Activated T-cell treated with anti-CD3 and anti-CD28 coated beads, Interleukin-2, amount 50 U/mL, for 4 hours (primary cell): ENCODE data around the gene PTGDS. TPM values are rescaled to one million over a fixed set of nuclear protein-coding genes. Genes with fewer than 3 reads are reported as not detected.

Experiments
- ATAC-seq, 2 donors: fragments of 200-7000 bp; cut with Tn5 transposase; one replicate each; pipeline ENCODE4 v1.10.0; 2021
- DNase-seq: peaks from one replicate; pipeline ENCODE4 v3.0.0-alpha.2; 2020
- H3K27me3 Mint-ChIP-seq: one replicate; pipeline ENCODE4 v1.8.0; 2021; ENCODE audit warnings: low read depth, mixed read lengths
- H3K36me3 Mint-ChIP-seq: one replicate; pipeline ENCODE4 v1.8.0; 2022; ENCODE audit warnings: mixed read lengths; ENCODE audit not compliant: insufficient read depth
- H3K4me1 Mint-ChIP-seq: one replicate; pipeline ENCODE4 v1.8.0; 2021; ENCODE audit warnings: low read depth, mixed read lengths
- H3K4me3 Mint-ChIP-seq: one replicate; pipeline ENCODE4 v1.8.0; 2021; ENCODE audit warnings: mild to moderate bottlenecking, moderate library complexity, mixed read lengths
- H3K9me3 Mint-ChIP-seq: one replicate; pipeline ENCODE4 v1.8.0; 2021; ENCODE audit warnings: mixed read lengths
- total RNA-seq, 3 donors: library from RNA; stranded (reverse); gene quantifications; one replicate each; pipeline ENCODE4 v1.2.1, GENCODE V29; 2021

Gene PTGDS
- total RNA-seq, 3 donors from 2014 or later = 0.30 to 0.51 TPM; not detected in 1

DNA sequence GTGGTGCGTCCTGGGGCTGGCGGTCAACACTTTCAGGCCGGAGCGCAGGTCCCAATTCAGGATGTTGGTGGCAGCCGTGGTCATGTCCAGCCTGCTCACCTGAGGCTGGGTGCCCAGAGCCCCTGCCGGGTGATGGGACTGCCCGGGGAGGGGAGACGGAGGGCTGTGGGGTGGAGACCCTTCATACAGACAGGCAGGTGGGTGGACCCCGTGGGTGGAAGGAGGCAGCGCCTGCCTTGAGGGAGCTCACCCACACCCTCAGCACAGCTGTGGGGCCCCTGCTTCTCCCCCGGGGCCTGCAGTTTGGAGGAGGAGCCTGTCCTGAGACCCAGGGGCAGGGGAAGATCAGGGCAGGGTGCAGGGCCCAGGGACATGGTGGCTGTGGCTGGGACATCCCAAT lies 6.9 kb upstream of the PTGDS start:
- peaks cover 21% of the 10 kb centered on the region for H3K4me1 Mint-ChIP-seq
- H3K27me3 Mint-ChIP-seq = no peaks in the 10 kb centered on the region
- no peak for DNase-seq
- no peaks in the 10 kb centered on the region for H3K36me3 Mint-ChIP-seq
- H3K9me3 Mint-ChIP-seq = no peaks in the 10 kb centered on the region
- no peak for ATAC-seq
- H3K4me3 Mint-ChIP-seq = no peak overlapping the region

- no peak for DNase-seq
Observed at GRCh38 chr9:136971746-136972145, 5.6 kb upstream of the PTGDS start.

GRCh38 chr9:136972335-136972734 lies 5.0 kb upstream of the PTGDS start:
- H3K27me3 Mint-ChIP-seq = no peaks in the 10 kb centered on the region
- H3K4me3 Mint-ChIP-seq = no peak overlapping the region
- H3K9me3 Mint-ChIP-seq = no peaks in the 10 kb centered on the region
- ATAC-seq (no peak), DNase-seq (no peak)
- H3K4me1 Mint-ChIP-seq = peaks cover 24% of the 10 kb centered on the region
- no peaks in the 10 kb centered on the region for H3K36me3 Mint-ChIP-seq

More at GRCh38 chr9:136971746-136972145, 5.6 kb upstream of the PTGDS start:
- no peak for ATAC-seq
- Mint-ChIP-seq H3K4me3 (no peak overlapping the region), H3K9me3 (no peaks in the 10 kb centered on the region), H3K36me3 (no peaks in the 10 kb centered on the region), H3K4me1 (peaks cover 22% of the 10 kb centered on the region), H3K27me3 (no peaks in the 10 kb centered on the region)

GRCh38 chr9:136972743-136973142 lies 4.6 kb upstream of the PTGDS start:
- H3K9me3 Mint-ChIP-seq = no peaks in the 10 kb centered on the region
- no peaks in the 10 kb centered on the region for H3K36me3 Mint-ChIP-seq
- H3K4me3 Mint-ChIP-seq = no peak overlapping the region
- no peak for DNase-seq
- H3K27me3 Mint-ChIP-seq = no peaks in the 10 kb centered on the region
- H3K4me1 Mint-ChIP-seq = peaks cover 24% of the 10 kb centered on the region
- ATAC-seq = no peak

GRCh38 chr9:136973618-136974617 lies 3.4 kb upstream of the PTGDS start:
- H3K4me1 Mint-ChIP-seq = peaks cover 24% of the 10 kb centered on the region
- no peaks in the 10 kb centered on the region for H3K36me3 Mint-ChIP-seq
- no peaks in the 10 kb centered on the region for H3K27me3 Mint-ChIP-seq
- ATAC-seq (no peak), DNase-seq (no peak)
- no peak overlapping the region for H3K4me3 Mint-ChIP-seq
- no peaks in the 10 kb centered on the region for H3K9me3 Mint-ChIP-seq

DNA sequence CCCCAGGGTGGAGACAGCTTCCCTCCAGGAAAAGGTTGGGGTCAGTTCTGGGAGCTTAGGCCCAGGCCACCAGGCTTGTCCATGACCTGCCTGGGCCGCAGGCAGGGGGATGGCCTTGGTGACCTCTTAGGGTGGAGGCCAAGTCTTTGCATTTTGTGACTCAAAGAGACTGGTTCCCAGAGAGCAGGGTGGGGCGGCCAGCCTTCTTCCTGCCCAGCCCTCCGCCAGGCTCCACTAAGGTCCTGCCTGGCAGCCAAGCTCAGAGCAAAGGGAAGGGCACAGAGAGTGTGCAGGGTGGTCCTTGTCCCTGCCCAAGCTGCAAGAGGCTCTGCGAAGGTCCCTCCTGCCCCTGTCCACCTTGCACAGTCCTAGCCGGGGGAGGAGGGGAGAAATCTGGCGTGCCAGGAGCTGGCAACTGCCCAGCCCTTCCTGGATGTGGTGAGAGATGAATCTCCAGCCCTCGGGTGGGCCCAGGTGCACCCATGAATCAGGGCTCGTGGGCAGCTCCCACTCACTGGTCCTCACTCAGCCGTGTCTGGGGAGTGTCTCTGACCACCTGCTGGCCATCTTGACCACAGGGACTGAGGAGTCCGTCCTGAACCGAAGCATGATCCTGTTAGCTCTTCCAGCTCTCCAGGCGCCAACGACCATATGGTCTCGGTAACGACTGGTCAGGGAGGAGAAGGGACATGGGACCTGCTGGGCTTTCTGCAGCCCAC lies 2.3 kb upstream of the PTGDS start:
- peak overlapping the region; percentile 55 for H3K4me3 Mint-ChIP-seq
- H3K27me3 Mint-ChIP-seq = no peaks in the 10 kb centered on the region
- DNase-seq = no peak
- no peaks in the 10 kb centered on the region for H3K36me3 Mint-ChIP-seq
- no peaks in the 10 kb centered on the region for H3K9me3 Mint-ChIP-seq
- peaks cover 24% of the 10 kb centered on the region for H3K4me1 Mint-ChIP-seq
- no peak for ATAC-seq

GRCh38 chr9:136975644-136976043 lies 1.7 kb upstream of the PTGDS start:
- Mint-ChIP-seq H3K4me3 (peak overlapping the region; percentile 55), H3K9me3 (no peaks in the 10 kb centered on the region), H3K27me3 (no peaks in the 10 kb centered on the region), H3K4me1 (peaks cover 24% of the 10 kb centered on the region), H3K36me3 (no peaks in the 10 kb centered on the region)
- peak in 1 of 2 donors; percentile 24 for ATAC-seq
- DNase-seq = no peak

GRCh38 chr9:136977649-136978072 lies 357 bp downstream of the PTGDS start:
- Mint-ChIP-seq H3K4me1 (peaks cover 24% of the 10 kb centered on the region), H3K36me3 (no peaks in the 10 kb centered on the region), H3K27me3 (peaks cover under 1% of the 10 kb centered on the region), H3K4me3 (no peak overlapping the region), H3K9me3 (no peaks in the 10 kb centered on the region)
- DNase-seq = no peak
- ATAC-seq = no peak

DNA sequence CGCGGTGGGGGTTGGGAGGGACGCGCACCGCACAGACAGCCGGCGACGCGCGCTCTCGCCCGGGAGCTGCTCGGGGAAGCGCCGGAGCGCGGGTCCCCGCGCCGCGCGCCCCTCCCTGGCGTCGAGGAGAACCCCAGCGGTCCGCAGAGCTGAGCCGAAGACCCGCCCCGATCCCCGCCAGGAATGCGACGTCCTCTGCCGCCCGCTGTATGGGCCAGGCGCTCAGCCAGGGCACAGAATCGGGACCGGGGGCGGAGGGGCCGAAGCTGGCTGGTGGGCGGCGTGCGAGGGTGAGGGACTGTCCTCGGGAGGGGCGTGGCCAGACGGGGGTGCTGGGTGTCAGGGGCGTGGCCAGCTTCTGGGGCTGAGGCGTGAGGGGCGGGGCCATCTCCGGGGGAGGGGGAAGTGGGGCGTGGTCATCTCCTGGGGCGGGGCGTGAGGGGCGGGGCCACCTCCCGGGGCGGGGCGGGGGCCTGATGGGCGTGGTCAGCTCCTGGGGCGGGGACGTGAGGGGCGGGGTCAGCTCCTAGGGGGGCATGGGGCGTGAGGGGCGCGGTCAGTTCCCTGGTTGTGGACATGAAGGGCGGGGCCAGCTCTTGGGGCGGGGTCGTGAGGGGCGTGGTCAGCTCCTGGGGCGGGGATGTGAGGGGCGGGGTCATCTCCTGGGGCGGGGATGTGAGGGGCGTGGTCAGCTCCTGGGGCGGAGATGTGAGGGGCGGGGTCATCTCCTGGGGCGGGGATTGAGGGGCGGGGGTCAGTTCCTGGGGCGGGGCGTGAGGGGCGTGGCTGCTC lies 965 bp downstream of the PTGDS start:
- Mint-ChIP-seq H3K27me3 (peaks cover 6% of the 10 kb centered on the region), H3K9me3 (no peaks in the 10 kb centered on the region)
- peak; percentile 46 to 48 for ATAC-seq

DNA sequence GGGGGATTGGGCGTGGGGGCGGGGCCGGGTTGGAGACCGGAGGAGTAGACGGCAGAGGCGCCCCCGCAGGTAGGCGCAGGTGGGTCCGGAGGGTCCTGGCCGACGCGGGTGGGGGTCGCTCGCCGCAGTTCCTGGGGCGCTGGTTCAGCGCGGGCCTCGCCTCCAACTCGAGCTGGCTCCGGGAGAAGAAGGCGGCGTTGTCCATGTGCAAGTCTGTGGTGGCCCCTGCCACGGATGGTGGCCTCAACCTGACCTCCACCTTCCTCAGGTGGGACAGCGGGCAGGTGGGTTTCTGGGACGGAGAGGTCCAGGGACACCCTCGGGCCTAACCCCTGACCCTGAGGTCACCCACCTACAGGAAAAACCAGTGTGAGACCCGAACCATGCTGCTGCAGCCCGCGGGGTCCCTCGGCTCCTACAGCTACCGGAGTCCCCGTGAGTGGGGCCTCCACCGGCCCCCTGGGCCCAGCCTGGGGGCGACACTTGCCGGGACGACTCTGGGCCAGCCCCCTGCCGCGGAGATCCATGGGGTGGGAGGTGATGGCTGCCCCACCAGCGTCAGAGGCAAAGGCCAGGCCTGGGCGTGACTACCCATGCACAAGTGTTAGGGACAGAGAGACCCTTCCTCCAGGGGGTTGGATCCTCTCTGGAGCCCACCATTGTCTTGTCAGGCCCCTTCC lies 1.7 kb downstream of the PTGDS start:
- no peaks in the 10 kb centered on the region for H3K36me3 Mint-ChIP-seq
- peaks cover 12% of the 10 kb centered on the region for H3K27me3 Mint-ChIP-seq
- DNase-seq (no peak), ATAC-seq (peak in 1 of 2 donors; percentile 6)
- H3K4me3 Mint-ChIP-seq = no peak overlapping the region
- H3K9me3 Mint-ChIP-seq = no peaks in the 10 kb centered on the region
- peaks cover 27% of the 10 kb centered on the region for H3K4me1 Mint-ChIP-seq

More for the DNA sequence above, 965 bp downstream of the PTGDS start:
- Mint-ChIP-seq H3K4me1 (peaks cover 24% of the 10 kb centered on the region), H3K4me3 (no peak overlapping the region), H3K36me3 (no peaks in the 10 kb centered on the region)
- DNase-seq = peak; percentile 57

GRCh38 chr9:136979769-136980587 lies 2.7 kb downstream of the PTGDS start:
- no peak overlapping the region for H3K4me3 Mint-ChIP-seq
- ATAC-seq (no peak), DNase-seq (no peak)
- no peaks in the 10 kb centered on the region for H3K36me3 Mint-ChIP-seq
- peaks cover 20% of the 10 kb centered on the region for H3K4me1 Mint-ChIP-seq
- peaks cover 13% of the 10 kb centered on the region for H3K27me3 Mint-ChIP-seq
- no peaks in the 10 kb centered on the region for H3K9me3 Mint-ChIP-seq

DNA sequence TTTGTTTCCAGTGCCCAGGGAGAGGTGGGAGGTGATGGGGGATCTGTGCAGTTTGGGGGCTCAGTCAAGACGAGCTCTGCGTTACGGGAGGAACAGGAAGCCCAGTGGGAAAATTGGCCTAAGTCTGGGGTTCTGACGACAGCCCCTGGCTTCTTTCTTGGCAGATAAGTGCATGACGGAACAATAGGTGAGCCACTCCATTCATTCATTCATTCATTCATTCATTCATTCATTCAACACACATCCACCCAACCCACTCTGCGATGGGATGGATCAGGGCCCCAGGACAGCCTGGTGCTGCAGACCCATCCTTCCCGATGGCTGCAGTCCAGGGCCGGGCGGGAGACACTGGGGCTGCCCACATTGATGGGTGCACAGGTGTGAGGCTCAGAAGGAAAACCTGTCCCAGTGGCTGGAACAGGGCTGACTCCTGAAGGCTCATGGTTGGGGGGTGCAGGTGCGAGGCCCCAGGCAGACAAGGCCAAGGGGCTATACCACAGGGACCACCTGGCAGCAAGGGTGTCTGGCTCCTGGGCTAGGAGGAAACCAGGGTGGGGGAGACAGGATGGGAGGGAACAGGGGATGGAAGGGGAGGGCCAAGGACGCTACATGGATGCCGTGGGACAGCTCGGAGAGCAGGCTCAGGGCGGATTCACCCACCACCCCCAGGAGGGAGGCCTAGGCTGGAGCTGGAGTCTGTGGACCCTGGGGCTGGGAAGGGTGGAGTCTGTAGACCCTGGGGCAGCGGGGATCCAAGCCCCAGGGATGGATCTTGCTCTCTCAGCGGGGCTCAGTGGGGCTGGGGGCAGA lies 3.6 kb downstream of the PTGDS start:
- H3K4me1 Mint-ChIP-seq = peaks cover 12% of the 10 kb centered on the region
- H3K4me3 Mint-ChIP-seq = no peak overlapping the region
- H3K27me3 Mint-ChIP-seq = peaks cover 13% of the 10 kb centered on the region
- DNase-seq = no peak
- no peaks in the 10 kb centered on the region for H3K9me3 Mint-ChIP-seq
- ATAC-seq = no peak
- H3K36me3 Mint-ChIP-seq = no peaks in the 10 kb centered on the region
